Ureter (tissue), 1 donor: ENCODE measurements around the gene CYP3A5. TPM values are rescaled to one million over a fixed set of nuclear protein-coding genes. Genes with fewer than 3 reads are reported as not detected.

Source experiments
- DNase-seq: peaks from one replicate; pipeline ENCODE4 v3.0.0-alpha.2; 2020; ENCODE audit warnings: low spot score
- total RNA-seq: library from RNA; stranded (reverse); gene quantifications from one replicate; pipeline ENCODE4 v1.2.4, GENCODE V29; 2023
- donor health status: DM: yes; HTN: yes; CAD: no.

The CYP3A5 gene
- total RNA-seq, 1 donor from 2014 or later = 104 TPM

DNA sequence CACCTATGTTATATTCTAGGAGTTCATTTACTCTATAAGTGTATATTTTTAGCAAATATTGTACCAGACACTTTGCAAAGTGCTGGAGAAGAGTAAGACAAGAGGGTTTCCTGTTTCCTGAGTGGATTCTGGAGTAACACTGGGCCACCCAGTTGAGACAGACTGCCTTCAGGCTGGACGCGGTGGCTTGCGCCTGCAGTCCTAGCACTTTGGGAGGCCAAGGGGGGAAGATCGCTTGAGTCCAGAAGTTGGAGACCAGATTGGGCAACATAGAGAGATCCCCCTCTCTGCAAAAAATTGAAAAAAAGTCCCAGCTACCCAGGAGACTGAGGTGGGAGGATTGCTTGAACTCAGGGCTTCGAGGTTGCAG is 63.8 kb downstream of the CYP3A5 start:
- DNase-seq = peak; percentile 36

DNA sequence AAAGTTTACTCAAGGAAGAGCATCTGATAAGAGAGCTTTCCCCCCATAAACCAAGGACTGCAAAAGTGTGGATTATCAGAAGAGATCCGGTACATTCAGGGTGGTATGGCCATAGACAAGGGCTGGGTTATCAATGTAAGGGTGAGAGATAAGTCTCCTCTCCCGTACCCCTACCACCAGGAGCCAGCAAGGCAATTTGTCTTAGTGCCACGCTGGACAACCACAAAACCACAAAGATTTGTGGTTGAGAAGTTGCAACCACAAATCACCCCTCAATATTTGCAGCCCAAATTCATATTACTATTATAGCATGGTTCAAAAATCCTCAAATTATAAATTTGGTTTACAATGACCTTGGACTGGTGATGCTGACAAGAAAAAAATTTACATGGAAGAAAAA is 65.3 kb downstream of the CYP3A5 start:
- DNase-seq = no peak

DNA sequence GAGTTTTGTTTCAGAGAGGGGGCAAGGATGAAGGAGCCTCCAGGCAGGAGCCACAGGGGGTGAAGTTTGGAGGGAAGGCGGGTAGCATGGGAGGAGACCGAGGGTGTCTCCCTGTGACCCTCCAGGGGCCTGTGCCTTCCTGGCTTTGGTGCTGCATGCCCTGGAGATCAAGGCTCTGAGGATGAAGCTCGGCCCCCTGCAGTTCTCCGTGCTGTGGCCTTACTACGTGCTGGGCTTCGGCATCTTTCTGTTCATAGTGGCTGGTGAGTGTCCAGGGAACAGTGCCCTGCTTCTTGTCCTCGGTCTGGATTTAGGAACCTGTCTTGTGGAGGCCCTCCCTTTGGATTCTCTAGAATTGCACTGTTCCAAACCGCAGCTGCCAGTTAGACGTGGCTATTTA is 72.2 kb downstream of the CYP3A5 start:
- DNase-seq = no peak

DNA sequence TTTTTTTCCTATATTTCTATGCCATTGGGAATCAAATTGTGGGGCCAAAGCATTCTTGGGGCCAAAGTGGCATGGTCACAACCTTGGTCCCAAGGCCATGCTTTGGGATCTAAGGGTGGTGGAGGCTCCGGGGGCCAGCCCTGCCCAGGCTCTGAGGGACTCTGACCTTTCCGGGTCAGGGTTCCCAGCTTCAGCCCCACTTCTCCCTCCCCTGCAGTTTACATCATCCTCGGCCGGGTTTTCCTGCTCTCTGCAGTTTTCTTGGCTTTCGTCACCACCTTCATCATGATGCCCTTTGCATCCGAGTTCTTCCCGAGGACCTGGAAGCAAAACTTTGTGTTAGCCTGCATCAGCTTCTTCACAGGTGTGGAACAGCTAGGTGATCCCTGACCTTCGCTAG is 73.3 kb downstream of the CYP3A5 start:
- DNase-seq = no peak

DNA sequence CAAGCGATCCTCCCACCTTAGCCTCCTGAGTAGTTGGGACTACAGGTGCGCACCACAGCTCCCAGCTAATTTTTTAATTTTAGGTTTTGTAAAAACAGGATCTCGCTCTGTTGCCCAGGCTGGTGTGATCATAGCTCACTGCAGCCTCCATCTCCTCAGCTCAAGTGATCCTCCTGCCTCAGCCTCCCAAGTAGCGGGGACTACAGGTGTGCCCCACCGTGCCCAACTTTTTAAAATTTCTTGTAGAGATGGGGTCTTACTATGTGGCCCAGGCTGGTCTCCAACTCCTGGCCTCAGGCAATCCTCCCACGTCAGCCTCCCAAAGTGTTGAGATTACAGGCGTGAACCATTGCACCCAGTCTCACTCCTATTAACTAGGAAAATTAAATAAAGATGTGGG is 74.3 kb downstream of the CYP3A5 start:
- no peak for DNase-seq

DNA sequence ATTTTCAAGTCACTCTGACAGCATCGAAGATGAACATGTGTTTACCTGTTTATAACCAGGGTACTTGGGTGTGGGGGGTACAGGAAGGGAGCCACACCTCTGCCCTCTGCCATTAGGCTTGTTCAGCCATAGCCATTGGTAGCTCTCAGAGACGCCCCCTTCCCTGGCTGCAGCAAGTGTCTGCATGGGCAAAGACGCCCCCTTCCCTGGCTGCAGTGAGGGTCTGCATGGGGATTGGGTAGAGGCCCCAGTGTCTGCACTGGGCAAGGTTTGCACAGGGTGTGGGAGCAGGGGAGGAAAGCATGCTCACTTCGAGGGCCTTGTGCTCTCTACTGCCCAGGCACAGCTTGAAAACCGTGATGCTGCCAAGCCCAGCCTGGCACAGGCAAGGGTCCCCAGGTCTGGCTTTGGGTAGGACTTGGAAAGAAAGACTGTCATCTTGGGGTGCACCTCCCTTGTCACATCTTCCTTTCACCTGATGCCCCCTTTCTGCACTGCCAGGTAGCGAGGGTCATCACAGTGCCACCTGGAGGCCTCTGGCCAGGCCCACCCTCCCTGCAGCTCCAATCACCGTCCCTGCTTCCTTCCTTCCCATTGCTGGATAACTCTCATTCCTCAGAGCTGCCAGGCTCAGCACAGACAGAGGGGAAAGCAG is 78.0 kb downstream of the CYP3A5 start:
- DNase-seq = no peak

DNA sequence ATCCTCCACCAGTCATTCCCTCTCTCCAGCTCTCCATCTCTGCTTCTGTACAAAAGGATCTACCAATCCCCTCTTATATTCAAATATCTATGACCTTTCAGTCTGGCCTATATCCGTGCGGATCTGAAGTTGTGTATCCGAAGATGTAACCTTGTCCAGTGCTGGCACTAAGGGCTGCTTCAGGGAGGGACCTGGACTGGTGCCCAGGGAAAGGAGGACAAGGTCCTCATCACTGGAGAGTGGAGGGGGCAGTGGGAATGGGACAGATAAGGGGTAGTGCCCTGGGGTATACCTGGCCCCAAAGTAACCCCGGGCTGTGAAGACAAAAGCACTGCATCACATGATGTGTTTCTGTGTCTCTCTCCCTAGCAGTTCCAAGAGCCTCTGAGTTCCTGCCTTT is 80.0 kb downstream of the CYP3A5 start:
- no peak for DNase-seq

Other genes starting within 250 kb of the CYP3A5 start
- gene PTCD1, start 241.2 kb downstream of the CYP3A5 start, total RNA-seq = 6.6 TPM
- 40.8 TPM for gene CPSF4, start 241.1 kb downstream of the CYP3A5 start, total RNA-seq
- 261 TPM for gene ATP5MF, start 213.8 kb downstream of the CYP3A5 start, total RNA-seq
- 20.6 TPM for gene ZNF789, start 207.1 kb downstream of the CYP3A5 start, total RNA-seq
- 39.8 TPM for gene ZNF394, start 179.7 kb downstream of the CYP3A5 start, total RNA-seq
- gene ZKSCAN5, start 175.3 kb downstream of the CYP3A5 start, total RNA-seq = 9.4 TPM
- 8.7 TPM for gene FAM200A, start 127.9 kb downstream of the CYP3A5 start, total RNA-seq
- gene ZNF655, start 121.4 kb downstream of the CYP3A5 start, total RNA-seq = 96.5 TPM
- 2.9 TPM for gene TMEM225B, start 81.7 kb downstream of the CYP3A5 start, total RNA-seq
- gene ZSCAN25, start 63.0 kb downstream of the CYP3A5 start, total RNA-seq = 23.1 TPM
- 0.75 TPM for gene CYP3A7, start 55.2 kb upstream of the CYP3A5 start, total RNA-seq
- not detected for gene CYP3A4, start 104.2 kb upstream of the CYP3A5 start, total RNA-seq
- gene CYP3A43, start 148.0 kb upstream of the CYP3A5 start, total RNA-seq = 0.75 TPM
- not detected for gene OR2AE1, start 197.0 kb upstream of the CYP3A5 start, total RNA-seq
- gene TRIM4, start 239.5 kb upstream of the CYP3A5 start, total RNA-seq = 36.3 TPM
- not detected for gene GJC3, start 249.6 kb upstream of the CYP3A5 start, total RNA-seq